CD1c-positive myeloid dendritic cell (primary cell): ENCODE data around the gene TMEM170B.

Experiments
- DNase-seq: peaks from one replicate; pipeline ENCODE4 v3.0.0-alpha.2; 2016; ENCODE audit errors: extremely low spot score

Gene TMEM170B

DNA sequence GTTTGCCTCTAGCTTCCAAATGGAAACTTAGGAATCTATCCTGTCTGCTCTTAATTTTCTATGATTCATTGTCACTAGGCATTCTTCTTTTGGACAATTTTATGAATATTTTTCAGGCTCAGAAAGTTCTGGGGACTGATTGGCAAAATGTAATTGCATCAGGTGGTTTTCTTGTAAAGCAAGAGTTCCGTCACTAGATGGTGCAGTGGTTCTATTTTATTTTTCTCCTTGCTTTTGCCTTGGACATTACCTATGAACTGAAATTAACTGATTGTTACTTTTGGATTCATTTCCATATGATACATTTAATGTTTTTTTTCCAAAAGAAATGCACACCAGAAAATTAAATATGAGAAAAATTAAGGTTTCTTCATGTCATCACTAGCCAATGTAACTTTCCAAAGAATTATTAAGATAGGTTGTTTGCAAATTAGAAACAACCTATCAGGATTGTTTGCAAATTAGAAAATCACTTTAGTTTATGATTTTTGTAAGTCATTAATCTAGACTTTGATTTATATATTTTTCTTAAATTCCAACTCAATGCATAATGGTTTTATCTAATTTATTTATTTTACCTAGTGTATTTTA is 48.0 kb downstream of the TMEM170B start:
- peak; percentile 70 for DNase-seq

- no peak for DNase-seq
These were observed 48.6 kb downstream of the TMEM170B start for GRCh38 chr6:11586117-11586516.

DNA sequence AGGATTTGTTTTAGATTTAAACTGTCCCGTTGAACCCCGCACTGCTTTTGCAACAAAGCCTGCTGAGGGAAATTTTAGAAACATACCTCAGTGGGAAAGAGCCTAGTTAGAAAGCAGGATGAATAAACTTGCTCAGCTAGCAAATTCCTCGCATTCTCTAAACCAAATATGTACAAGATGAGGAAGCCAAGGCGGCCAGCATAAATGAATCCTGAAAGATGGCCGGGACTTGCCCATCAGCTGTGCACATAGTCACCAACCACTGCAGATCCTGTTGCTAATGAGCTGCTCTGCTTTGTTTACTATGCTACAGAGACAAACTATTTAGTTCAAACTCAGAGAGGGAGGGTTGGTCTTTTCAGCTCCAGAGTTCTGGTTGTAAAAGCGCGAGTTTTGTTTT is 49.0 kb downstream of the TMEM170B start:
- DNase-seq = no peak

- DNase-seq = no peak
These were observed 51.7 kb downstream of the TMEM170B start for GRCh38 chr6:11589261-11589660.

GRCh38 chr6:11592294-11592906 is 54.9 kb downstream of the TMEM170B start:
- no peak for DNase-seq

DNA sequence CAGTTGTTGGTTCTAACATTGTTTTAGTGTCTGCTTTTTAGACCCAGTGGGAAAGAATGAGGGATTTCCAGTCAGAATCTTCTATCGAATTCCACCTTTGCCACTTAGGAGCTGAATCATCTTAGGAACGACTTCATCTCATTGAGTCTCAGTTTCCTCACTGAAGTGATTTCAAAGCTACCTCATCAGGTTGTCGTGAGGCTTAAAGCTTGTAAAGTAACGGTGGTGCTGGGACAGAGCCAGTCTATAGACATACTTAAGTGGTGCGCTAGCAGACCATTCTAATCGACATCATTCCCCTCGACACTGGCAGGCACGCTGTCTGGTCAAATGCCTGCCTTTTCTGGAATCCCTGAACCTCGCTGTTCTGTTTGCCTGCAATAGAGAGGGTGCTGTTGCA is 55.5 kb downstream of the TMEM170B start:
- no peak for DNase-seq

- peak; percentile 27 for DNase-seq
These were observed 58.4 kb downstream of the TMEM170B start for GRCh38 chr6:11595903-11596302.

DNA sequence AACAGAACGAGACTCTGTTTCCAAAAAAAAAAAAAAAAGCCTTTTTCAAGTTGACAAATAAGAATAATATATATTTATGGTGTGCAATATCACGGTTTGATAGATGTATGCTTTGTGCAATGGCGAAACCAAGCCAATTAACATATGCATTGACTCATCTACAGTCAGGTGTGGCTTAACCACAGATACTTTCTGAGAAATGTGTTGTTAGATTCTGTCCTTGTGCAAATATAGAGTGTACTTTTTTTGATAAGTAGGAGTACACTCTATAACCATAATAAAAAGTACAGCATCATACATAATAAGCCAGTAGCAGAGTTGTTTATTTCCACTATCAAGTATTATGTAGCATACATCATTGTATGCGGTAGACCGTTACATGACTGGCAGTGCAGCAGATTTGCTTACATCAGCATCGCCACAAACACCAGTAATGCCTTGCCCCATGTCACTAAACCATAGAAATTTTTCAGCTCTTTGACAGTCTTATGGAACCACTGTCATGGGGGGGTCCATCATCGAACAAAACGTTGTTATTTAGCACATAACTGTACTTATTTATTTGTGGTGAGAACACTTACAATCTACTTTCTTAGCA is 59.2 kb downstream of the TMEM170B start:
- no peak for DNase-seq

- DNase-seq = peak; percentile 95
These were observed 61.1 kb downstream of the TMEM170B start for GRCh38 chr6:11598687-11599086.

- DNase-seq = no peak
These were observed 62.7 kb downstream of the TMEM170B start for GRCh38 chr6:11600251-11600650.

DNA sequence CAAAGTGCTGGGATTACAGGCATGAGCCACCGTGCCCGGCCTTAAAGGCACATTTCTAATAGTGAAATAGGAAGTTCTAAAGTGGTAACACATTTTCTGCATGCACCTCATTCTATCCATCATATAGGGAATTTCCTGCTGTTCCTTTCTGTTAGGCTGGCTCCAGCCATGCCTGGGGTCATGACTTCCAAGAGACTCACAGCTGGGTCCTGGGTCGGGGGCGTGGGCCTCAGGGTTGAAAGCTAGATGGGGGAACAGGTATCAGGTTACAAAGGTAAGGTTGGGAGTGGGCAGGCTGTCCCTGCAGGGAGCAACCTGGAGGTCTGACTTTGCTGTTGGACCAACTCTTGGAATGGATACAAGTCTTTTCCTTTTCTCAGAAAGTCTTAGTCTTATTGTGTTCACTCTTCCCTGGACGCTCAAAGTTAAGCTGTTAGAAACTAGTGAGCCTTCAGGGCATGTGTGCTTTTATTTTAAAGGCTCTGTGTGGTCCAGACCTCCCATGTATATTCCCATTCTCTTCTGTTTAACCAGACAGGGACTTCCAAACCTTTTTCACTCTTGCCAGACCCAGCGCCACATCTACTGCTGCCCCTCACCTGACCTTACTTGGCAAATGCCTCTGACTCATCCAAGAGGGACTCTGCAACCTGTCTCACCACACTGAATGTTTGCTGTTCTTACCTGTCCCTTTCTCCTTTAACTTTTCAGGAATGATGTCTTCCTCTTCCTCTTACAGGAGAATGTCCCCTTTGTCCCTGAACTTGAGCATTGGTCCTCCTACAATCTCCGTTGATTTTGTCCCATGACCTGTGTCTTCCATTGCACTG is 64.4 kb downstream of the TMEM170B start:
- DNase-seq = no peak

GRCh38 chr6:11604215-11604614 is 66.7 kb downstream of the TMEM170B start:
- DNase-seq = peak; percentile 24

DNA sequence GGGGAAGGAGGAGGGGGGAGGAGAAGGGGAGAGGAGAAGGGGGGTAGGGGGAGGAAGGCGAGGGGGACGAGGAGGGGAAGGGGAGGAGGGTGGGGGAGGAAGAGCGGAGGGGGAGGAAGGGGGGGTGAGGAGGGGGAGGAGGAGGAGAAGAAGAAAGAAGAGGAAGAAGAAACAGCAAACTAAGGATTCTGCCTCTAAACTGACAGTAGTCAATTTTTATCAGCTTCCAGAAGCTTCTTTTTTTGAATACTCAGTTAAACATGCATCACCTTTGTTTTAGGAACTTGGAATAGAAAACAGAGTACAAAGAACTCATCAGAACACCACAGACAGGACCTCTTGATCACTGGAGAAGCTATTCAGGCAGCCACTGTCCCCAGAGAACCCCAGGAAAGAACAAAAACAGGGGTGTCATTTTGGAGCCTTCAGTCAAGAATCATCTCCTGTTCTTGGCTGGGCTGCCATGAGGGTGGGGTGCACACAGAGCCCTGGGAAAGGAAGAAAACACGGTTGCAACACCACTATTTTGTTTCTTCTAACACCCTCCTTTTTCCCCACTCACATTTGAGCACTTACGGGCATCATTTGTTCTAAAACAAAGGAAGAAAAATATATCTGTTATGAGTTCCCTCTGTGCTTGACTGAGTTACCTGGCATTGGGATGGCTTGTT is 67.4 kb downstream of the TMEM170B start:
- DNase-seq = no peak

- DNase-seq = no peak
These were observed 68.0 kb downstream of the TMEM170B start for GRCh38 chr6:11605507-11605905.

- no peak for DNase-seq
These were observed 68.8 kb downstream of the TMEM170B start for GRCh38 chr6:11606332-11606731.

DNA sequence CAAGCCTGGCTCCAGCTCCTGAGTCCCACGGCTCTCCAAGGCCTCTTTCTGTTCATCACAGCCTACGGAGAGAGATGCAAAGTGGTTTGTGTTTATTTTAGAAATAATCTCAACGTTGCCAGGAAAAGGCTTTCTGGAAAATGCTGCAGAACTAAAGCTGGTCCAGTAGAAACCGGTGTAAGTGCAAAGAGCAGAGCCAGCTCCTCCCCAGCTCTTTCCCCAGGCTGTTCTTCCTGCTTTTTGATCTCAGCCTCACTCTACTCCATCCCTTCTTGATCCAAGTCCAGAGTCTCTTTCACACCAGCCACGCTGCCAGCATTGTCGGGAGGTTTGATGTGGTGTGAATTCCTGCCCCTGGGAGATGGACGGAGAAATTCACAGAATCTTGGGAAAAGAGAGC is 69.8 kb downstream of the TMEM170B start:
- DNase-seq = no peak

GRCh38 chr6:11608600-11609323 is 71.2 kb downstream of the TMEM170B start:
- DNase-seq = no peak

DNA sequence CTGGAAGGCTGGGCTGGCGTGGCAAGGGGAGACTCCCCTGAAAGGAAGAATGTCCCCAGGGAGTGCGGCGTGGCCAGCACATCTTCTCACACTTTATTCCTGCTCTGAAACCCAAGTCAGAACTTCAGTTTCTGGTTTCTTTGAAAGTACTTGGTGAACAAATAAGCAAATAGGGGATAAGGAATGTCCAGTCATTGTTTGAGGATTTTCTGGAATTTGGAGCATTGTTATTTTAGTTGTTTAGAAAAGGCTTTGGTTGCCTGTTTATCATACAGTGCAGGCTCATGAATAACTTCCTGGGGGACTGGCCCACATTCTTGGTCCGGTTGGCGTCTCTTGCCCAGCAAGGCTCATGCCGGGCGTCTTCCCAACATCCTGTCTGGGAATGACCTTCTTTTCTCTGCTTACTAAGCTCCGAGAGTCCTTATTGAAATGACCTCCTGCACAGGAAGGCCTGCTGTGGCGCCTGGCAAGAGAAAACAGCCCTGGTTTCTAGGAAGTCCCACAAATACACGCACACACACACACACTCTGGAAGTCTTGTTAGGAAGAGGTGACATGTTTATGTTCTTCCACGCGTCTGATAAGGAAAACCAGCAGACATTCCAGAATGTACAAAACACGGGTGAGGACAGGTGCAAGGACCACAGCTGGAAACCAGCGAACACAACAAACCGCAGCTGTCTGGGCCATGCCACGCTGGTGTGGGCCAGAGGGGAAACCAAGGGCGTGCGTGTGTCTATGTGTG is 71.9 kb downstream of the TMEM170B start:
- no peak for DNase-seq

GRCh38 chr6:11613336-11613735 is 75.8 kb downstream of the TMEM170B start:
- DNase-seq = no peak

DNA sequence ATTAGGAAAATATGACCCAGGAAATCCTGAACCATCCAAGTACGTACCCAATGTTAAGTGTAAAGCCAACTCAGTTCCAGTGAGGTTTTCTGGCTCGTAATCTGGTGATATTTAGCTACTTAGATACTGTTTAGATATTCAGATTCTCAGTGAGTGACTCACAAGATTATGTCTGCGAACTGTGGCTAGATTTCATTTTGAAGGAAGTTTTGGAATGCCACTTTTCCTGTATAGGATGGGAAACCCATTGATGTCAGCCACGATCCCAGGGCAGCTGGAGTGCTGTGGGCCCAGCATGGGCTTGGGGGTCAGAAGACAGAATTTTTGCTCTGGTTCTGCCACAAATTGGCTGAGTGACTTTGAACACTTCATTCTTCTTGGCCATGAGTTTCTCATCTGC is 76.3 kb downstream of the TMEM170B start:
- no peak for DNase-seq
